ENCODE data around the gene SNAPC3.

DNA sequence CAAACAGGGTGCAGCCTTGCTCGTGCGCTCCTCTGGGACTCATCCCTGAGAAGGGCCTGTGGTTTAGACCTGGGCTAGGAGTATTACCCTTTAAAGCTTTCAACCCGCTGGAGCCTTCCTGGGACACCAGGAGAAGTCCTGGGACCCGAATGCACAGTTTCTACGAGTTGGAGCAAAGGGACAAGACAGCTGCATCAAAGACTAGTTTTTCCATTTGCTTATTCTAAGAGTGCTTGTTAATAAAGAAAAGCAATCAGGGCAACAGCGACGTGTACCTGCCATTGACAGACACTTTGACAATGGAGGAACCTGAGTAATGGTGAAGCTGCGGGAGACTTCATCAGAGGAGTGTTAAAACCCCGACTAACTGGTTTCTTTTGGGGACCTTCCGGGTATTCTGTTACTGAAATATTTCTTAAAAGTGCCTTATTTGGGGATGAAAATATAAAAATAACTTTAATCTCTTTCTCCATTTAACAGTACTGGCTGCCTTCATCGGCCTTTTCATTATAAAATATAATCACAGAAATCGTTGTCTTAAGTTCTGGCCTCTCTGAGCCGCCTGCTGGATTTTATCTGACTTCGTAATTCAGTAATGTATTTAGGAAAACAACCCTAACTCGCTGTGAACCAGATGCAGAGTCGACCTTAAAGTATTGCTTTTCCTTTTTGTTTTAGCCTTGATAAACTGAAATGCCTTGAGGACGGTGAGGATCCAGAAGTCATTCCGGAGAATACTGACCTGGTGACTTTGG is 732 bp downstream of the SNAPC3 start:
- TF ChIP-seq EZH2 (IDR thresholded peaks at IDR 0.05; ENCODE audit: insufficient read depth, poor library complexity, severe bottlenecking) (no peak), EZH2phosphoT487 (IDR thresholded peaks at IDR 0.05; ENCODE audit: insufficient read depth, low read depth) (no peak)

Measured in GM23248 (cell line).